ENCODE data around the gene KRTAP4-12.

DNA sequence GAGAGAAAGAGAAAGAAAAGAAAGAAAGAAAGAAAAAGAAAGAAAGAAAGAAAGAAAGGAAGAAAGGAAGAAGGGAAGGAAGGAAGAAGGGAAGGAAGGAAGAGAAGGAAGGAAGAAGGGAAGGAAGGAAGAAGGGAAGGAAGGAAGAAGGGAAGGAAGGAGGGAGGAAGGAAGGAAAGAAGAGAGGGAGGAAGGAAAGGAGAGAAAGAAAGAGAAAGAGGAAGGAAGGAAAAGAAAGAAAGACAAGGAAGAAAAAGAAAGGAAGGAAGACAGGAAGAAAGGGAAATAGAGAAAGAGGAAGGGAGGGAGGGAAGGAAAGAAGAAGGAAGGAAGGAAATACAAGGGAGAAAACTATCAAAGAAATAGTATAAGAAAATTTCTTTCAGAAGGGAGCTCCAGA, 47.2 kb downstream of the KRTAP4-12 start:
- TF ChIP-seq POLR2AphosphoS5 (IDR thresholded peaks at IDR 0.05) (no peak), POLR2A (IDR thresholded peaks at IDR 0.05) (no peak)
- TF ChIP-seq, protein P1, sequence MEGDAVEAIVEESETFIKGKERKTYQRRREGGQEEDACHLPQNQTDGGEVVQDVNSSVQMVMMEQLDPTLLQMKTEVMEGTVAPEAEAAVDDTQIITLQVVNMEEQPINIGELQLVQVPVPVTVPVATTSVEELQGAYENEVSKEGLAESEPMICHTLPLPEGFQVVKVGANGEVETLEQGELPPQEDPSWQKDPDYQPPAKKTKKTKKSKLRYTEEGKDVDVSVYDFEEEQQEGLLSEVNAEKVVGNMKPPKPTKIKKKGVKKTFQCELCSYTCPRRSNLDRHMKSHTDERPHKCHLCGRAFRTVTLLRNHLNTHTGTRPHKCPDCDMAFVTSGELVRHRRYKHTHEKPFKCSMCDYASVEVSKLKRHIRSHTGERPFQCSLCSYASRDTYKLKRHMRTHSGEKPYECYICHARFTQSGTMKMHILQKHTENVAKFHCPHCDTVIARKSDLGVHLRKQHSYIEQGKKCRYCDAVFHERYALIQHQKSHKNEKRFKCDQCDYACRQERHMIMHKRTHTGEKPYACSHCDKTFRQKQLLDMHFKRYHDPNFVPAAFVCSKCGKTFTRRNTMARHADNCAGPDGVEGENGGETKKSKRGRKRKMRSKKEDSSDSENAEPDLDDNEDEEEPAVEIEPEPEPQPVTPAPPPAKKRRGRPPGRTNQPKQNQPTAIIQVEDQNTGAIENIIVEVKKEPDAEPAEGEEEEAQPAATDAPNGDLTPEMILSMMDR (IDR thresholded peaks at IDR 0.05), result no peak
